ENCODE results near the gene MPL. TPM values are rescaled to one million over a fixed set of nuclear protein-coding genes. Genes with fewer than 3 reads are reported as not detected.

MPL gene
- total and polyA plus RNA-seq, 10 of the 15 experiments (the other 5 are each of a cell fraction or from before 2014, with no cell fraction given), result not detected

GRCh38 chr1:43294761-43295160, 42.9 kb upstream of the MPL start:
- POLR2A ChIA-PET, result interaction anchor here (0.6 to 3.0 kb wide), 6 partner anchors 9 to 355 kb away, joined by 3 to 11 read pairs (median 3); partner anchors contain the start of genes C1orf210 and KDM4A
- intact Hi-C loops (cut with micrococcal nuclease; ENCODE audit: unreplicated experiment), result loop anchor here (2.0 to 5.0 kb wide), 2 partner anchors 56 to 73 kb away; partner anchors contain the start of gene ELOVL1
- FAIRE-seq, result no peak

More at GRCh38 chr1:43294761-43295160, 42.9 kb upstream of the MPL start:
- Histone ChIP-seq H3K9me3 (replicated peaks; ENCODE audit: control insufficient read depth, insufficient read depth, low read length) (no peaks in the 10 kb centered on the region), H3K4me1 (ENCODE audit: control insufficient read depth, insufficient read depth, low read length) (peaks cover 13% of the 10 kb centered on the region), H3K4me3 (no peak overlapping the region), H3K79me2 (ENCODE audit: control insufficient read depth, insufficient read depth, low read length) (no peaks in the 10 kb centered on the region), H3K27ac (ENCODE audit: control insufficient read depth, insufficient read depth) (no peak overlapping the region), H3K36me3 (ENCODE audit: control insufficient read depth in 2 of 2, insufficient read depth in 2 of 2, low read length in 1 of 2) (no peaks in the 10 kb centered on the region), H3K4me2 (ENCODE audit: control insufficient read depth, insufficient read depth) (no peak overlapping the region), H2AFZ (ENCODE audit: control insufficient read depth, low read depth, low read length) (no peak overlapping the region), H3K27me3 (replicated peaks in 1 of 2; ENCODE audit: control insufficient read depth in 2 of 2, insufficient read depth in 2 of 2, low read length in 1 of 2) (no peaks in the 10 kb centered on the region), H4K20me1 (ENCODE audit: control insufficient read depth, insufficient read depth) (no peaks in the 10 kb centered on the region), H3K9ac (ENCODE audit: control insufficient read depth, insufficient read depth, low read length) (no peak overlapping the region)
- WGBS (ENCODE audit: insufficient coverage, insufficient replicate concordance, low lambda C conversion rate, missing lambda C conversion rate), result 89% methylated on average over 8 of the region's 8 CpGs
- SMC1A ChIA-PET (ENCODE audit: uncharacterized antibody, unreplicated experiment), result interaction anchor here (1.1 to 5.9 kb wide), 8 partner anchors 14 to 74 kb away, joined by 3 to 40 read pairs (median 4); partner anchors contain the start of genes CDC20 and ELOVL1
- ATAC-seq, result no peak
- no peak for TF ChIP-seq BCL3 (IDR thresholded peaks at IDR 0.05; ENCODE audit: borderline replicate concordance, insufficient read depth, low read depth, low read length, poor library complexity, severe bottlenecking)
- no peak for TF ChIP-seq CHD2 (IDR thresholded peaks at IDR 0.05; ENCODE audit: borderline replicate concordance, low read depth, low read length)
- TF ChIP-seq TCF3 (IDR thresholded peaks at IDR 0.05; ENCODE audit: borderline replicate concordance, insufficient read depth, low read depth, low read length), result no peak
- TF ChIP-seq LARP7 (IDR thresholded peaks at IDR 0.05), result no peak
- TF ChIP-seq POU2F2 (IDR thresholded peaks at IDR 0.05; ENCODE audit: borderline replicate concordance, low read depth, low read length), result no peak
- no peak for TF ChIP-seq SIX5 (IDR thresholded peaks at IDR 0.05; ENCODE audit: low read depth, low read length, severe bottlenecking)
- TF ChIP-seq SIN3A (IDR thresholded peaks at IDR 0.05; ENCODE audit: low read depth, low read length), result no peak
- TF ChIP-seq E4F1 (IDR thresholded peaks at IDR 0.05; ENCODE audit: borderline replicate concordance, partially characterized antibody), result no peak
- in situ Hi-C loops (cut with MboI), result no loop called here
- CTCF ChIA-PET, result interaction anchor here (0.7 to 4.3 kb wide), 5 partner anchors 9 to 63 kb away, joined by 3 to 19 read pairs (median 5); partner anchors contain the start of gene C1orf210
- DNase-seq (ENCODE audit: low read depth, low spot score), result no peak
- RAD21 ChIA-PET (ENCODE audit: unreplicated experiment), result interaction anchor here (0.9 to 4.7 kb wide), 14 partner anchors 10 to 160 kb away, joined by 3 to 30 read pairs (median 4); partner anchors contain the start of genes CDC20, ELOVL1 and HYI
- no TSS peak for BruUV-seq (replicated peaks)

Data from GM12878 (cell line).